GM23248 (cell line): Measurements from ENCODE around the gene HPN.

ENCODE experiments used
- EZH2 ChIP-seq: fragments of 200-600 bp; sonication (generic); IDR thresholded peaks from 2 replicates; pipeline ENCODE4 v1.6.1; 2018; ENCODE audit warnings: antibody characterized with exemption, mild to moderate bottlenecking; ENCODE audit not compliant: insufficient read depth, poor library complexity, severe bottlenecking
- EZH2phosphoT487 ChIP-seq: fragments of 200-600 bp; sonication (generic); IDR thresholded peaks from 2 replicates; pipeline ENCODE4 v1.6.1; 2018; ENCODE audit warnings: antibody characterized with exemption, moderate library complexity, mild to moderate bottlenecking, low read depth; ENCODE audit not compliant: insufficient read depth

- no peak for TF ChIP-seq EZH2
- no peak for TF ChIP-seq EZH2phosphoT487
Observed at GRCh38 chr19:35023428-35023827, 18.1 kb upstream of the HPN start.
